ENCODE measurements around the gene OR1S1.

OR1S1 gene

GRCh38 chr11:58188770-58189169 lies 23.8 kb upstream of the OR1S1 start, which contains the start of gene OR9Q2:
Gene OR9Q2 (plus strand): TSS chr11:58189070. CDS start chr11:58190491, 1,421 bp downstream.
- H3K27ac ChIP-seq = no peak within 1 kb of the TSS
- H3K4me1 ChIP-seq (ENCODE audit: low read depth, poor library complexity, severe bottlenecking) = peaks cover 11% of the 10 kb centered on the region
- no peak for TF ChIP-seq CTCF (conservative IDR thresholded peaks at IDR 0.05; ENCODE audit: low read depth, low read length)
- H3K9ac ChIP-seq = no peak within 1 kb of the TSS
- no peaks in the 10 kb centered on the region for H4K20me1 ChIP-seq (ENCODE audit: insufficient read depth)
- no peak within 1 kb of the TSS for H3K4me3 ChIP-seq (IDR thresholded peaks at IDR 0.05; ENCODE audit: insufficient read depth, low read depth, low read length)
- H3K4me2 ChIP-seq = no peak within 1 kb of the TSS
- no peak within 1 kb of the TSS for H2AFZ ChIP-seq (ENCODE audit: low read depth)
- no peaks in the 10 kb centered on the region for H3K79me2 ChIP-seq (ENCODE audit: insufficient read depth, low read depth)
- H3K36me3 ChIP-seq (ENCODE audit: insufficient read depth) = no peaks in the 10 kb centered on the region
- H3K27me3 ChIP-seq (ENCODE audit: insufficient read depth, low read depth) = no peaks in the 10 kb centered on the region

GRCh38 chr11:58192229-58192628 lies 20.3 kb upstream of the OR1S1 start:
- H4K20me1 ChIP-seq (ENCODE audit: insufficient read depth) = no peaks in the 10 kb centered on the region
- H2AFZ ChIP-seq (ENCODE audit: low read depth) = no peak overlapping the region
- no peaks in the 10 kb centered on the region for H3K4me1 ChIP-seq (ENCODE audit: low read depth, poor library complexity, severe bottlenecking)
- H3K9ac ChIP-seq = no peak overlapping the region
- H3K27me3 ChIP-seq (ENCODE audit: insufficient read depth, low read depth) = no peaks in the 10 kb centered on the region
- no peak overlapping the region for H3K4me2 ChIP-seq
- no peak overlapping the region for H3K27ac ChIP-seq
- no peaks in the 10 kb centered on the region for H3K79me2 ChIP-seq (ENCODE audit: insufficient read depth, low read depth)
- no peak overlapping the region for H3K4me3 ChIP-seq (IDR thresholded peaks at IDR 0.05; ENCODE audit: insufficient read depth, low read depth, low read length)
- H3K36me3 ChIP-seq (ENCODE audit: insufficient read depth) = no peaks in the 10 kb centered on the region
- TF ChIP-seq CTCF (conservative IDR thresholded peaks at IDR 0.05; ENCODE audit: low read depth, low read length) = no peak

- no peak overlapping the region for H3K4me2 ChIP-seq
- no peaks in the 10 kb centered on the region for H4K20me1 ChIP-seq (ENCODE audit: insufficient read depth)
- no peak overlapping the region for H2AFZ ChIP-seq (ENCODE audit: low read depth)
- no peaks in the 10 kb centered on the region for H3K79me2 ChIP-seq (ENCODE audit: insufficient read depth, low read depth)
- no peak overlapping the region for H3K9ac ChIP-seq
- no peak overlapping the region for H3K27ac ChIP-seq
- no peak overlapping the region for H3K4me3 ChIP-seq (IDR thresholded peaks at IDR 0.05; ENCODE audit: insufficient read depth, low read depth, low read length)
- H3K27me3 ChIP-seq (ENCODE audit: insufficient read depth, low read depth) = no peaks in the 10 kb centered on the region
- no peaks in the 10 kb centered on the region for H3K4me1 ChIP-seq (ENCODE audit: low read depth, poor library complexity, severe bottlenecking)
- no peaks in the 10 kb centered on the region for H3K36me3 ChIP-seq (ENCODE audit: insufficient read depth)
- TF ChIP-seq CTCF (conservative IDR thresholded peaks at IDR 0.05; ENCODE audit: low read depth, low read length) = no peak
These were observed 19.1 kb upstream of the OR1S1 start for GRCh38 chr11:58193391-58193790.

GRCh38 chr11:58195939-58196338 lies 16.6 kb upstream of the OR1S1 start:
- no peaks in the 10 kb centered on the region for H3K79me2 ChIP-seq (ENCODE audit: insufficient read depth, low read depth)
- no peak overlapping the region for H3K9ac ChIP-seq
- H3K27me3 ChIP-seq (ENCODE audit: insufficient read depth, low read depth) = no peaks in the 10 kb centered on the region
- H2AFZ ChIP-seq (ENCODE audit: low read depth) = no peak overlapping the region
- H3K4me3 ChIP-seq (IDR thresholded peaks at IDR 0.05; ENCODE audit: insufficient read depth, low read depth, low read length) = no peak overlapping the region
- H3K4me2 ChIP-seq = no peak overlapping the region
- H3K27ac ChIP-seq = no peak overlapping the region
- no peaks in the 10 kb centered on the region for H3K4me1 ChIP-seq (ENCODE audit: low read depth, poor library complexity, severe bottlenecking)
- no peaks in the 10 kb centered on the region for H3K36me3 ChIP-seq (ENCODE audit: insufficient read depth)
- no peak for TF ChIP-seq CTCF (conservative IDR thresholded peaks at IDR 0.05; ENCODE audit: low read depth, low read length)
- H4K20me1 ChIP-seq (ENCODE audit: insufficient read depth) = no peaks in the 10 kb centered on the region
